Activated CD4-positive, CD25-positive, alpha-beta regulatory T cell treated with anti-CD3 and anti-CD28 coated beads, Interleukin-2, amount 50 U/mL, for 72 hours (primary cell): ENCODE results near the gene CEP43.
A peak's percentile ranks its signal among the peaks of the same experiment; 100 is the strongest.

Experiments
- DNase-seq: peaks from one replicate; pipeline ENCODE4 v3.0.0; 2021

Gene CEP43

GRCh38 chr6:166999145-166999883 lies at the start of gene CEP43:
Gene CEP43 (plus strand): TSS chr6:166999397. CDS start chr6:166999413, 16 bp downstream.
- peak; percentile 92 for DNase-seq

DNA sequence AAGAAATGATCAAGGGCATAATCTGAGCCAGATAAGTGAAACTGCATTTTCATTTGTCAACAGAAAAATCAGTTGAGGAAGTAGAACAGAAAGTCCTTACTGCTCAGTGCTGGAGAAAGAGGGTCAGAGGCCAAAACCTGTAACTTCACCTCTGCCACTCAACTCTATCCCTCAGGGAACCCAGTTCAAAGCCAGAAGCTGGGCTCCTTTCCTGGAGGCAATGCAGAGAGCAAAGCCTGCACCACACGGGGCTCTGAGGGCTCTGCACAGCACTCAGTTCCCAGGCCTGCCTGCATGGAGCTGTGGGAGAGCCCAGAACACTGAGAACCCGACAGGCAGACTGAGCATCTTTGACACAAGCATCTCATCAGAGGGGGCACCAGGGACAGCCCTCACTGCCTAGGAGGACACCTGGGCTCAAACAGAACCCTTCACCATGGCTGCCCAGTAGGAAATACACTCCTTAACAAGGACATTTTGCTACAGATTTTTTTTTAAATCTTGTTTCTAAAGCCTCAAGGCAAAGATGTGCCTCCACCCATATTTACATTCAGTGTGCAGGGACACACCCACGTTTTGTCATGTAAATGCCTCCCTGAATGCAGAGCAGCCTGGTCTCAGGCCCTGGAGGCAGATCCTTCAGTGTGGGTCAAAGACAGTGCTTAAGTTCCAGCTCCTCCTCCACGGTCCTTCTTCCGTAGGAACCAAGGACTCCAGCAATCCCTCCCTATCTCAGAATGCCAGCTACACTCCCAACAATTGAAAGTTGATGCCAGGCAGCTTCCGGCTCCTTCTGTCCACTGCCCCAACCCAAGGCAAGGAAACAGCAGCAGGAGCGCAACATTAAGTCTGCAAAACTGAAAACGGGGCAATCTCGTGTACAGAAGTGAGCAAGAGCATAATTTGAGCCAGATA lies 49.4 kb upstream of the CEP43 start:
- DNase-seq = no peak

DNA sequence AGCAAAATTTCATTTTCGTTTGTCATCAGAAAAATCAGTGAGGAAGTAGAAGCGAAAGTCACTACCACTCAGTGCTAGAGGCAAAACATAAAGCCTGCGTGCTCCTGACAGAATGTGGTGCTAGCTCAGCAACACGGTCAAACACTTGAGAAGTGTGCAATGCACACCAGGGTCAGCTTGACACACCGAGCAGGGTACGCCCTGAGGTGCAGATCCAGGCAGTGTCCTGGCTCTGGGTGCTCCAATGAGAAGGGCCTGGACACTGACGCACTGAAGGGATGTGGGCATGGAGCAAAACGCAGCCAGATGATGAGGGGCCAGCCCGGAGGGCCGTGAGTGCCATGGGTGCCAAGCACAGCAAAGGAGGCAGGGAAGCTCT lies 48.8 kb upstream of the CEP43 start:
- DNase-seq = peak; percentile 48

GRCh38 chr6:166950892-166951669 lies 48.1 kb upstream of the CEP43 start:
- DNase-seq = peak; percentile 76

GRCh38 chr6:166951670-166952060 lies 47.5 kb upstream of the CEP43 start:
- no peak for DNase-seq

DNA sequence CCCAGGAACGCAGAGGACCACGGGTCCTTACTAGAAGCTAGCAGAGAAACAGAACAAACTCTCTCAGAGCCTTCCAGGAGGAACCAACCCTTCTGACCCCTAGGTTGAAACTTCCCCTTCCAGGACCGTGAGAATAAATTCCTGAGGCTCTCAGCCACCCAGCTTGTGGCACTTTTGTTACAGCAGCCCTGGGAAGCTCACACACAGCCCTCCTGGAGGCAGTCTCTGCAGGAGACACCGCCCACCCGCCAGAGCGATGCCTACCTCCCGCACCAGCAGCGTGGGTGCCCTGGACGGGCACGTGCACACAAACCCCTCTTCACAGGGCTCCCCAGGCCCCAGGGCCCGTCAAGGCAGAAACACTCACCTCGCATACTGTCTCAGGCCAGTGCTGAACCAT lies 47.1 kb upstream of the CEP43 start:
- DNase-seq = no peak

GRCh38 chr6:166952567-166953486 lies 46.4 kb upstream of the CEP43 start:
- DNase-seq = no peak

- DNase-seq = no peak
Measured at GRCh38 chr6:166954118-166954713, 45.0 kb upstream of the CEP43 start.

DNA sequence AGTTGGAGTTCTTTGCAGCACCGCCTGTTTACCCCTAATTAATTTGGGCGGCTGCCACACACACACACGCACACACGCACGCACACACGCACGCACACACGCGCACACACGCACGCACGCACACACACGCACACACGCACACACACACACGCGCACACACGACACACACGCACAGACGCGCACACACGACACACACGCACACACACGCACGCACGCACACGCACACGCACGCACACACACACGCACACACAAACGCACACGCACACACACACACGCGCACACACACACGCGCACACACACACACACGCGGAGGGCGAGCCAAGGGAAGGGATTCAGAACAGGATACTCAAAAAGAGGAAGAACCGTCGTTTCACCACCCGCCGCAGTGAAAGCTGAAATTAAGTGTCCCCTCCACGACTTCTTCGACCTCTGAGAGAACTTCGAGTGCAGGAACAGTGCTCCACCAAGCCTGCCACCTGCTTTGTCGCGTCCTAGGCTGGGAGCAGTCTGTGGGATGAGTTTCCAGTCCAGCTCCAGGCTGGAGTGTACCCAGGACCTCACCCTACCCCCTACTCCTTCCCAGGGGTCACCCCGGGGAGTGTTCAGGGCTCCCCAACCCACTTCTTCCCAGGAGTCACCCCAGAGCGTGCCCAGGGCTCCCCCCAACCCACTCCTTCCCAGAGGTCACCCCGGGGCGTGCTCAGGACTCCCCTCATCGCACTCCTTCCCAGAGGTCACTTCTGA lies 43.9 kb upstream of the CEP43 start:
- no peak for DNase-seq

DNA sequence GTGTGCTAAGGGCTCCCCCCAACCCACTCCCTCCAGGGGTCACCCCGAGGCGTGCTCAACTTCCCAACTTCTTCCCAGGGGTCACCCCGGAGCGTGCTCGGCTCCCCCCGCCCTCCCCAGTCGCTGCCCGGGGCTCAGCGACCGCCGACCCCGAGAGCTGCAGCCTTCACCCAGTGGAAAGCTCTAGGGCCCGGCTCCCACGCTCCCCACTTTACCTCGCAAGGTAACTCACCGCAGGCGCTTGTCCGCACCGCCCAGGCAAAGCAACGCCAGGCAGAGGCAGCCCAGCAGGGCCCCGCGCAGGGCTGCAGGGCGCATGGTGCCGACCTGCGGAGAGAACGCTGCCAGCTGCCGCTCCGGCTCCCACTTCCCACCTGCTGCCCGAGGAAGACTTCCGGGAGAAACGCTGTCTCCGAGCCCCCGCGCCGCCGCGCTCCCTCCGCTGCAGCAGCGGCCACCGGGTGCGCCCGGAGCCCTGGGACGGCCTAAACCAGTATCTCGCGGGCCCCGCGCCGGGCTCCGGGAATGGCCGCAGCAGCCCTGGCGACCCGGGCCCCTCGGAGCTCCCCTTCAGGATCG lies 43.2 kb upstream of the CEP43 start:
- DNase-seq = no peak

DNA sequence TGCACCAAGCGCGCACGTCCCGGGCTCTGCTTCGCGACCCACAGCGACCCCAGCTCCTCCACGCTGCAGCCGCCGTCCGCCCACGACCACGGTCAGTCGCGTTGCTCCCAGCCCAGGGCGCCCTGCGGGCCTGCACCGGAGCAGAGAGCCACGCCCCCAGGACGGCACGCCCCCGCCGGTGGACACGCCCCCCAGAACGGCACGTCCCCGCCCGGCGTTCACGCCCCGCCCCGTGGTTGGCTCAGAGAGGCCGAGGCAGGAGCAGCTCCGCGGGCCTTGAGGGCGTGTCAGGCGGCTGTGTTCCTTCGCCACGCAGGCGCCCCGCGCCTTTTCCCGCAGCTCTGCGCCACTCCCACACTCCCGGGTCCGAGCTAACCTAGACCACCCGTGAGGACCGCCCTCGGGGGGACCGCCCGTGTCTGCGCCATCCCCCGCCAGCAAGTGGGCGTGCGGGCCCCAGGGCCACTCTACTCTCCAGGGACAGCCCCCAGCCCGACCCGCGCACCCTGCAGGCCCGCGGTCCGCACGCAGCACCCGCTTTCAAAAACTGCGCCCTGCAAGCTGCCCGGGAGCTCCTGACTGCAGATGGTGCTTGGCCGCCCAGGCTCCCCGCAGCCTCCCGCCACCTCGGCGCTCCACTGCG lies 42.6 kb upstream of the CEP43 start, which contains the start of gene RNASET2:
Gene RNASET2, minus strand, starts transcription at position 107 of the 643 bp plus-strand sequence. CDS start 368 bp downstream, outside the sequence.
- DNase-seq = peak; percentile 100

DNA sequence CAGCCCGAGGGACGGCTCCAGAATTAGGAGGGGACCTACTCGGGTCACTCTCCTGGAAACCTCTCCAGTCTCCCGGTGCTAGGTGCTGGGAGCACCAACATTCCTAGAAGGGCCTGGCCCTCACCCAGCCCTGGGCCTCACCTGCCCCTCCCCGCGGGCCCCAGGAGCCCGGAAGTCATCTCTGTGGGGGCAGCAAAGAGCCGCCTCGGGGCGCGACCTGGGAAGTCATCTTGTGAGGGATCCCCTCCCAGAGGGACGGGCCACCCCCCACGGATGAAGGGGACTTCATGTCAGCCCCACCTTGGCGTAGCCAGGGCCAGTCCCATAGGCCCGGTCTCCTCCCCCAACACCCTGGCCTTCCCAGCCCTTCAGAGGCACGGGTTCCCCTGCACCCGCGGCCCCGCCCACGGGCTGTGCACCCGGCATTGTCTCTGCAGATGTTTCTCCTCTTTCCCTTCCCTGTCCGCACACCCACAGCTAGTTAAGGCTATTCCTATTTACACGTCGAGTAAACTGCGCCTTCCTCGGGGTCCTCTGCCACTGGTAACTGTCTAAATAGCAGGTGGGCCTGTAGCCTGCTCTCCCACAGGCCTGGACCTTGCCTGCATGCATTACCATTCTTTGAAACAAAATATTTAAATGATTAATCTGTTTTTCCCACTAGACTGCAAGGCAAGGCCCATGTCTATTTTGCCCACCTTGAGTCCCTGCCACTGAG lies 42.0 kb upstream of the CEP43 start:
- DNase-seq = peak; percentile 61

- DNase-seq = no peak
Measured at GRCh38 chr6:166957805-166958076, 41.5 kb upstream of the CEP43 start.

DNA sequence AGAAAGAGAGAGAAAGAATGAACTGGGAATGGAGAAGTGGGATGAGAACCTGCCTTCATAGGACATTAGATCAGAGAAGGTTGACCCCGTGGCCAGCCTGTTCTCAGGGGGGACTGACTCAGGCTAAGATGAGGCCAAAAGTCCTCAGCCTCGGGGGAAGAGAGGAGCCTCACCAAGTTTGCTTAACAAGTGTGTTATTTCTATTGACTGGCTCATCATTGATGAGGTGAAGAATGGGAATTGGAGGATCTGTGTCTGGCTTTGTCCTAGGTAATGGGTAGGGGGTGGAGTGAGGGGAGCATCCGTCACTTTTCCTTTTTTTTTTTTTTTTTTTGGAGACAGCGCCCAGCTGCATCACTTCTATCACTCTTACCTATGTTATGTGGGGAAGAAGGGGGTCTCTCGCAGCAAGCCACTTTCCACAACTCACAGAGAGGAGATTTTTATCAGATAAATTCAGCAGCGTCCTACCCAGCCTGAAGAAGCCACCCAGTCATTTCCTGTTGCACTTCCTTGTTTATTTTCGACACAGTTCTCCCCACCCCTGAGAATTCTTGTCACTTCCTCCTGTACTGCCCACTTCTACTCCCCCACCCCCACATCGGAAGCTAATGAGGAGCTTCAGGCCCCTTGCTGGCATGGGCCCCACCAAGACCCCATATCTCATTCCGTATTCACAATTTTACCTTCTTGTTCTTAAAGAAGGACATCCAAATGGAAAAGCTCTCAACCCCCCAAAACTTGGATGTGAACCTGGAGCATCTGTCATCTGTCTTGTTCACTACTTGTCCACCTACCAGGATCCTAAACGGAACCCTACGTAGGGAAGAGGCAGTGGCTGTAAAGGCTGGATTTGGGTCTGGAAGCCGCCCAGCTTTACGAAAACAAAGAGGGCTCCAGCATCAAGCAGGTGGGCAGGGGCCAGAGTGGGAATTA lies 40.0 kb upstream of the CEP43 start:
- no peak for DNase-seq

DNA sequence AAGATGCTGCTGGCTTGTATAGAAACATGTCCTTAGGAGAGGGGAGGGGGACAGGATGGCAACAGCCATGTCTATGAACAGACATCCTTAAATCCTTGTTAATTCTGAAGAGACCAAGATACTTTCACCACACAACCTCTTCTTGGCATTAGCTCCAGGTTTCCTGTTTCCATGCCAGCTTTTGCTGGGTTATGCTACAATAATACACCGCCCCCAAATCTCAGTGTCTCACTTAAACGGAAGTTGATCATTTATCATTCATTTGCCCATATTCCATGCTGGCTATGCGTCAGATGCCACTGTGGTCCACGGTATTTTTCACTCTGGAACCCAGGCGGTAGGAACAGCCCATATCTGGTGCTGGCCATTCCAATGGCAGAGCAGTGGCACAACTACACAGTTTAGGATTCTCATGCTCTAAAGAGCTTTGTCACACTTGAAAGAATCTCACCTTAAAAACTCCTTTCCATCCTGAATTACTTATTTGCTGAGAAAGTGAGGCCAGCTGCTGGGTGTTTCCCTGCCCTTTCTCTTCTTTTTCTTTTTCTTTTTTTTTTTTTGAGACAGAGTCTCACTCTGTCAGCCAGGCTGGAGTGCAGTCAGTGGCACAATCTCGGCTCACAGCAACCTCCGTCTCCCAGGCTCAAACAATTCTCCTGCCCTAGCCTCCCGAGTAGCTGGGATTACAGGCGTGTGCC lies 39.1 kb upstream of the CEP43 start:
- no peak for DNase-seq

- DNase-seq = no peak
Measured at GRCh38 chr6:166960609-166960978, 38.6 kb upstream of the CEP43 start.

DNA sequence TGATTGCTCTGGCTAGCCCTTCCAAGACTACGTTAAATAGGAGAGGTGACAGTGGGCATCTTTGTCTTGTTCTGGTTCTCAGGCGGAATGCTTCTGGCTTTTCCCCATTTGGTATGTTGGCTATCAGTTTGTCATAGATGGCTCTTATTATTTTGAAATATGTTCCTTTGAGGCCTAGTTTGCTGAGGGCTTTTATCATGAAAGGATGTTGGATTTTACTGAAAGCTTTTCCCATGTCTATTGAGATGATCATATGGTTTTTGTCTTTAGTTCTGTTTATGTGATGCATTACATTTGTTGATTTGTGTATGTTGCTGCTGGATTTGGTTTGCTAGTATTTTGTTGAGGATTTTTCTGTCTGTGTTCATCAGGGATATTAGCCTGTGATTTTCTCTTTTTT lies 32.9 kb upstream of the CEP43 start:
- DNase-seq = no peak
